Memory B cell (primary cell): ENCODE measurements around the gene WDR49.

ENCODE experiments used
- ATAC-seq: fragments of 150-1000 bp; cut with Tn5 transposase; 2 replicates; pipeline ENCODE4 v1.10.0; 2021; ENCODE audit warnings: low read depth, mild to moderate bottlenecking, moderate library complexity
- DNase-seq, 2 donors: peaks; one replicate each; pipeline ENCODE4 v3.0.0; 2022; ENCODE audit warnings: low spot score in 2 of 2
- H3K27ac Mint-ChIP-seq: one replicate; pipeline ENCODE4 v1.8.0; 2022; ENCODE audit warnings: mild to moderate bottlenecking, moderate library complexity, mixed read lengths
- H3K27me3 Mint-ChIP-seq: one replicate; pipeline ENCODE4 v1.8.0; 2022; ENCODE audit warnings: mixed read lengths
- H3K36me3 Mint-ChIP-seq: one replicate; pipeline ENCODE4 v1.8.0; 2022; ENCODE audit warnings: mild to moderate bottlenecking, mixed read lengths
- H3K4me1 Mint-ChIP-seq: one replicate; pipeline ENCODE4 v1.8.0; 2022; ENCODE audit warnings: mixed read lengths
- H3K4me3 Mint-ChIP-seq: one replicate; pipeline ENCODE4 v1.8.0; 2022; ENCODE audit warnings: mild to moderate bottlenecking, moderate library complexity, mixed read lengths
- H3K9me3 Mint-ChIP-seq: one replicate; pipeline ENCODE4 v1.8.0; 2022; ENCODE audit warnings: mixed read lengths

WDR49 gene

DNA sequence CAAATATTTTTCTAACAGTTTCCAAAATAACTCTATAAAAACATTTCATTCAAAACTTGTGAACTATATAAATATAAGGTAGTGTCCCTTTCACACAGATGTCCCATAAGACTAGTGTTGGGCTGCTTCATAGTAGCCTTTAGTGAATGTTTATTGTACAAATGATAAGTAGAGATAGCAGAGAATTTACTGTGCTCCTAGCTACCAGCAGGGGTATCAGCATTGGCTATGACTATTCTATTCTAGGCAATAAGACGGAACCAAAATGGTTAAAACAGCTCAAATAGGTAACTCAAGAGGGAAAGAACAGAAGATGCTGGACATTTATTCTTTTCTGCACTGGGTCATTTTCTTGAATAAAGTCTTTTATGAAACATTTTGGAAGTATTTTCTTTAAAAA, 202.5 kb downstream of the WDR49 start:
- Mint-ChIP-seq H3K4me1 (no peaks in the 10 kb centered on the region), H3K27me3 (no peaks in the 10 kb centered on the region), H3K36me3 (no peaks in the 10 kb centered on the region), H3K27ac (no peak overlapping the region), H3K4me3 (no peak overlapping the region), H3K9me3 (no peaks in the 10 kb centered on the region)
- ATAC-seq (no peak), DNase-seq (no peak)

DNA sequence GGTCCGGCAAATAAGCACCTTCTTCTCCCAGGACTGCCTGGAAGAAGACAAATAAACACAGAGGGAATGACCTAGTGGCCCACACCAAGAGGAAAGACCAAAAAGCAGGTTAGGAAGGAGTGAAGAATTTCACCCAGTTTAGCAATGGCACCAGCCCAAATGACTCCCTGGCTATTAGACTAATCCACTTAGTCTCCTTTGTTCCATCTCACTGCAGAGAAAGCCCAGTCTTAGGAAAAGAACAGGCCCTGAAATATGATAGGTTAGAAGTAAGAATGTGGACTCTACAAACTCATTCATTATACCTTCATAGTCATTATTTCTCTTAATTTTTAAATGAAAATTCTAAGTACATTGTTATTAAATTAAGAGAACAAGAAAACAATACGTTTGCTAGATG, 203.1 kb downstream of the WDR49 start:
- Mint-ChIP-seq H3K27ac (no peak overlapping the region), H3K4me1 (no peaks in the 10 kb centered on the region), H3K27me3 (peaks cover 2% of the 10 kb centered on the region), H3K36me3 (no peaks in the 10 kb centered on the region), H3K9me3 (no peaks in the 10 kb centered on the region), H3K4me3 (no peak overlapping the region)
- no peak for DNase-seq
- no peak for ATAC-seq

GRCh38 chr3:167450195-167450594, 203.5 kb downstream of the WDR49 start:
- DNase-seq (no peak), ATAC-seq (peak; percentile 56)
- Mint-ChIP-seq H3K36me3 (no peaks in the 10 kb centered on the region), H3K4me1 (no peaks in the 10 kb centered on the region), H3K27ac (no peak overlapping the region), H3K27me3 (peaks cover 3% of the 10 kb centered on the region), H3K9me3 (no peaks in the 10 kb centered on the region), H3K4me3 (no peak overlapping the region)

DNA sequence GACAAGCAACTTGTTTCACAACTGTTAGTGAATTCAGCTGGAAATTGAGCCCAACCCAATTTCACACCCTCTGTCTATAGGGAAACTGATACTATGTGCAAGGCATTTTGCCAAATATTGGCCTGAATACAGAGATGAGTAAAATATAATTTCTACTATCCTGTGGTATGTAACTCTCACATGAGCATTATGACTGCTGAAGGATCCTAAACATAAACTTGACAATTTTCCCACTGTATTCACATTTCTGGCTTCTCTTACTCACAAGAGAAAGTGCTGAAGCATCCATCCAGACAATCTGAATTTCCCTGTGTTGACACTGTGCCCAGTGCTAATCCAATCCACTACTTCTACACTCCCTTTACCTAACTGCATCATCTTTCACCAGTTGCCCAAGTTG, 208.3 kb downstream of the WDR49 start:
- Mint-ChIP-seq H3K9me3 (peaks cover 1% of the 10 kb centered on the region), H3K27ac (no peak overlapping the region), H3K4me1 (no peaks in the 10 kb centered on the region), H3K36me3 (no peaks in the 10 kb centered on the region), H3K4me3 (no peak overlapping the region), H3K27me3 (peaks cover 3% of the 10 kb centered on the region)
- ATAC-seq = no peak
- no peak for DNase-seq

DNA sequence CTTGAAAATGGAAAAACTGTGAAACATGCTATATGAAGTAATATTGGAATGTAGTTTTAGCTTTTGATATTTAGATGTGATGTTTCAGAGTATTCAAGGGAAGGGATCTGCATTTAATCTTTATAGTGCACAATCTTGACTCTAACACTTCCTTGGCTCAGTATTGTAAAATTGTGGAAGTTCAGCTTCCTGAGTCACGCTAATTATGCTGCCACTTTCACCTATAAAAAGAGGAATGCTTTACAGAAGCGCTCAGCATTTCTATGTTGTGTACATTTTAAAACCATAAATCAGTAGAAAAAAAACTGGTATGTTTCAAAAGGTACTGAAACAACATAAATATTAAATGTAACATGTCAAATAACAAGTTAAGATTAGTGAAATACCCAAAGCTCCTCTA, 212.5 kb downstream of the WDR49 start:
- H3K9me3 Mint-ChIP-seq = peaks cover 1% of the 10 kb centered on the region
- H3K4me3 Mint-ChIP-seq = no peak overlapping the region
- ATAC-seq (no peak), DNase-seq (no peak)
- no peaks in the 10 kb centered on the region for H3K4me1 Mint-ChIP-seq
- H3K27me3 Mint-ChIP-seq = peaks cover 8% of the 10 kb centered on the region
- H3K36me3 Mint-ChIP-seq = no peaks in the 10 kb centered on the region
- H3K27ac Mint-ChIP-seq = no peak overlapping the region

- H3K4me3 Mint-ChIP-seq = no peak overlapping the region
- DNase-seq (no peak), ATAC-seq (no peak)
- H3K36me3 Mint-ChIP-seq = no peaks in the 10 kb centered on the region
- H3K27me3 Mint-ChIP-seq = peaks cover 5% of the 10 kb centered on the region
- H3K9me3 Mint-ChIP-seq = peaks cover 1% of the 10 kb centered on the region
- no peaks in the 10 kb centered on the region for H3K4me1 Mint-ChIP-seq
- no peak overlapping the region for H3K27ac Mint-ChIP-seq
These were observed 216.2 kb downstream of the WDR49 start for GRCh38 chr3:167437428-167438139.
